Natural killer cell (primary cell): ENCODE measurements around the gene SAPCD2. TPM values are rescaled to one million over a fixed set of nuclear protein-coding genes. Genes with fewer than 3 reads are reported as not detected.

Source experiments
- ATAC-seq, 3 donors: fragments of 150-1000 bp in 2 of 3; fragments of 200-7000 bp in 1 of 3; cut with Tn5 transposase; 1 replicate in 1 of 3; 2 replicates in 2 of 3; pipeline ENCODE4 v1.10.0; 2021; ENCODE audit warnings: mild to moderate bottlenecking in 2 of 3, moderate library complexity in 2 of 3
- DNase-seq, 2 donors: peaks; one replicate each; pipeline versions ENCODE4 v3.0.0 to v3.0.0-alpha.2; 2013 to 2021; ENCODE audit warnings: mixed read lengths in 1 of 2
- H3K27ac ChIP-seq: one replicate; pipeline ENCODE4 v1.5.1; 2013; ENCODE audit warnings: mild to moderate bottlenecking, low read length
- H3K27me3 ChIP-seq: one replicate; pipeline ENCODE4 v1.6.1; 2013; ENCODE audit warnings: low read length; ENCODE audit not compliant: control insufficient read depth, insufficient read depth
- H3K36me3 ChIP-seq: one replicate; pipeline ENCODE4 v1.6.1; 2013; ENCODE audit warnings: low read length; ENCODE audit not compliant: control insufficient read depth, insufficient read depth
- H3K4me1 ChIP-seq: one replicate; pipeline ENCODE4 v1.6.1; 2013; ENCODE audit warnings: low read length; ENCODE audit not compliant: control insufficient read depth, insufficient read depth
- H3K4me3 ChIP-seq: one replicate; pipeline ENCODE4 v1.5.1; 2013; ENCODE audit warnings: low read length
- H3K9me3 ChIP-seq: one replicate; pipeline ENCODE4 v1.6.1; 2013; ENCODE audit warnings: low read length; ENCODE audit not compliant: control insufficient read depth, insufficient read depth
- H3K27ac Mint-ChIP-seq, 2 donors: one replicate each; pipeline ENCODE4 v1.8.0; 2022; ENCODE audit warnings: mild to moderate bottlenecking in 2 of 2, mixed read lengths in 2 of 2, moderate library complexity in 1 of 2
- H3K27me3 Mint-ChIP-seq, 2 donors: one replicate each; pipeline ENCODE4 v1.8.0; 2022; ENCODE audit warnings: low read depth in 2 of 2, mixed read lengths in 2 of 2
- H3K36me3 Mint-ChIP-seq: one replicate; pipeline ENCODE4 v1.8.0; 2022; ENCODE audit warnings: mixed read lengths
- H3K4me1 Mint-ChIP-seq, 2 donors: one replicate each; pipeline ENCODE4 v1.8.0; 2022; ENCODE audit warnings: mixed read lengths in 2 of 2
- H3K4me3 Mint-ChIP-seq: one replicate; pipeline ENCODE4 v1.8.0; 2022; ENCODE audit warnings: mild to moderate bottlenecking, moderate library complexity, mixed read lengths
- H3K9me3 Mint-ChIP-seq, 2 donors: one replicate each; pipeline ENCODE4 v1.8.0; 2022; ENCODE audit warnings: mixed read lengths in 2 of 2
- WGBS: methylation state at CpG from one replicate; pipeline ENCODE4 v1.1.7; 2013; ENCODE audit warnings: missing lambda C conversion rate; ENCODE audit not compliant: insufficient coverage; 5-methylcytosine and 5-hydroxymethylcytosine counted together
- intact Hi-C: fragments of 100-400 bp; cut with micrococcal nuclease; formaldehyde crosslinking; loops from one replicate; pipeline ENCODE4 v1.14.2; 2022
- total RNA-seq, 4 donors: library from RNA; stranded (reverse); fragments of 120-200 nt in 1 of 4; gene quantifications; one replicate each; pipeline versions ENCODE4 v1.2.3 to v1.2.4, GENCODE V29; 2013 to 2022
- TF ChIP-seq, protein P1 (sequence below): fragments of 200-600 bp; IDR thresholded peaks from one replicate; pipeline ENCODE4 v1.8.0; 2022; ENCODE audit warnings: antibody characterized with exemption

Gene SAPCD2
- total RNA-seq, 3 donors from 2014 or later (not counting 1 experiment from before 2014, with no cell fraction given) = 0.59 to 2.6 (median 1.0) TPM

GRCh38 chr9:137074657-137075274, 4.4 kb upstream of the SAPCD2 start:
- Histone ChIP-seq H3K36me3 (peaks cover 2% of the 10 kb centered on the region), H3K9me3 (no peaks in the 10 kb centered on the region), H3K4me3 (no peak overlapping the region), H3K27ac (no peak overlapping the region), H3K4me1 (peaks cover 30% of the 10 kb centered on the region), H3K27me3 (no peaks in the 10 kb centered on the region)
- ATAC-seq (no peak), DNase-seq (no peak)
- intact Hi-C loops = no loop called here
- Mint-ChIP-seq H3K4me3 (no peak overlapping the region), H3K27ac (no peak overlapping the region), H3K36me3 (no peaks in the 10 kb centered on the region), H3K27me3 (no peaks in the 10 kb centered on the region), H3K4me1 (peaks cover 0 to 21% of the 10 kb centered on the region in 2 donors), H3K9me3 (no peaks in the 10 kb centered on the region)
- WGBS = 88% methylated on average over 12 of the region's 12 CpGs
- TF ChIP-seq, protein P1, sequence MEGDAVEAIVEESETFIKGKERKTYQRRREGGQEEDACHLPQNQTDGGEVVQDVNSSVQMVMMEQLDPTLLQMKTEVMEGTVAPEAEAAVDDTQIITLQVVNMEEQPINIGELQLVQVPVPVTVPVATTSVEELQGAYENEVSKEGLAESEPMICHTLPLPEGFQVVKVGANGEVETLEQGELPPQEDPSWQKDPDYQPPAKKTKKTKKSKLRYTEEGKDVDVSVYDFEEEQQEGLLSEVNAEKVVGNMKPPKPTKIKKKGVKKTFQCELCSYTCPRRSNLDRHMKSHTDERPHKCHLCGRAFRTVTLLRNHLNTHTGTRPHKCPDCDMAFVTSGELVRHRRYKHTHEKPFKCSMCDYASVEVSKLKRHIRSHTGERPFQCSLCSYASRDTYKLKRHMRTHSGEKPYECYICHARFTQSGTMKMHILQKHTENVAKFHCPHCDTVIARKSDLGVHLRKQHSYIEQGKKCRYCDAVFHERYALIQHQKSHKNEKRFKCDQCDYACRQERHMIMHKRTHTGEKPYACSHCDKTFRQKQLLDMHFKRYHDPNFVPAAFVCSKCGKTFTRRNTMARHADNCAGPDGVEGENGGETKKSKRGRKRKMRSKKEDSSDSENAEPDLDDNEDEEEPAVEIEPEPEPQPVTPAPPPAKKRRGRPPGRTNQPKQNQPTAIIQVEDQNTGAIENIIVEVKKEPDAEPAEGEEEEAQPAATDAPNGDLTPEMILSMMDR = no peak

DNA sequence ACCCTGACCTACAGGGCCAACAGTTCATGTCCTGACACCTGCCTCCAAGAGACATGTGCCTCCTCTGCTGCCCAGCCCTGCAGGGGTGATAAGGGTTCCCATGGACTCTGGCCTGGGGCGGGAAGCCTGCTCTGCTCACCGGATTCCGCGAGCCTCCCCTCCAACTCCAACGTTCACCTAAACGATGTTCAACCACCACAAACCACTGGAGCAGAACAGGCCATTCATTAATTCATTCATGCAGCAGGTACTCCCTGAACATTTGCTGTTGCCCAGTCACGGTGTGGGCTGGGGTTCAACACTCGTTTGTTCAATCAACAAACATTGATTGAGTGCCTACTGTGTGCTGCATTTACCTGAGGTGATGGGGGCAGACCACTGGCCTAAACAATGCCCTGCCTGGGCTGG, 3.6 kb upstream of the SAPCD2 start:
- TF ChIP-seq, protein P1 = no peak
- WGBS = 88% methylated on average over 8 of the region's 8 CpGs
- intact Hi-C loops = no loop called here
- Mint-ChIP-seq H3K4me3 (no peak overlapping the region), H3K27me3 (no peaks in the 10 kb centered on the region), H3K9me3 (no peaks in the 10 kb centered on the region), H3K27ac (no peak overlapping the region), H3K4me1 (peaks cover 0 to 21% of the 10 kb centered on the region in 2 donors), H3K36me3 (no peaks in the 10 kb centered on the region)
- no peaks in the 10 kb centered on the region for H3K9me3 ChIP-seq
- no peak overlapping the region for H3K4me3 ChIP-seq
- H3K4me1 ChIP-seq = peaks cover 36% of the 10 kb centered on the region
- H3K36me3 ChIP-seq = peaks cover 2% of the 10 kb centered on the region
- no peak overlapping the region for H3K27ac ChIP-seq
- no peak for DNase-seq
- no peaks in the 10 kb centered on the region for H3K27me3 ChIP-seq
- no peak for ATAC-seq

DNA sequence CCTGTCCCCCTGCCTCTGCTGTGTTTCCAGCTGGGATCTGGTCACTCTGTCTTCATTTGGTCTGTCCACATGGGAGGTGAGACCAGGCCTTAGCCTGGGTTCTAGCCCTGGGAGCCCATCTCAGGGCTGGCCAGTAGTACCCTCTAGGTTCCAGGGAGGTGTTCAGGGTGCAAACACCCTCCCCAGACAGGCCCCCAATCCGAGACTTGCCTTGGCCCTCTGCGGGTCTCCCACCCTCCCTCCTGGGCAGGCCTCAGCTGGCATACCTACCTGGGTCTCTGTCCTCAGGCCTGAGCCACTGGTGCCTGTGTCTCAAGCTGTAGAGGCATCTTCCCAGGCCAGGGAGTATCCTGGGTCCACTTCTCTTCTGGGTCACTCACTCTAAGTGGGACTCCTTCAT, 925 bp upstream of the SAPCD2 start:
- TF ChIP-seq, protein P1 = no peak
- no peak for ATAC-seq
- Mint-ChIP-seq H3K4me3 (peak overlapping the region; percentile 82), H3K27me3 (no peaks in the 10 kb centered on the region), H3K4me1 (peaks cover 4 to 26% of the 10 kb centered on the region in 2 donors), H3K36me3 (no peaks in the 10 kb centered on the region), H3K27ac (peak overlapping the region; percentile 64 to 81), H3K9me3 (no peaks in the 10 kb centered on the region)
- Histone ChIP-seq H3K36me3 (no peaks in the 10 kb centered on the region), H3K4me3 (no peak overlapping the region), H3K4me1 (peaks cover 25% of the 10 kb centered on the region), H3K27ac (no peak overlapping the region), H3K27me3 (no peaks in the 10 kb centered on the region), H3K9me3 (no peaks in the 10 kb centered on the region)
- intact Hi-C loops = no loop called here
- 95% methylated on average over 2 of the region's 2 CpGs for WGBS
- DNase-seq = no peak

DNA sequence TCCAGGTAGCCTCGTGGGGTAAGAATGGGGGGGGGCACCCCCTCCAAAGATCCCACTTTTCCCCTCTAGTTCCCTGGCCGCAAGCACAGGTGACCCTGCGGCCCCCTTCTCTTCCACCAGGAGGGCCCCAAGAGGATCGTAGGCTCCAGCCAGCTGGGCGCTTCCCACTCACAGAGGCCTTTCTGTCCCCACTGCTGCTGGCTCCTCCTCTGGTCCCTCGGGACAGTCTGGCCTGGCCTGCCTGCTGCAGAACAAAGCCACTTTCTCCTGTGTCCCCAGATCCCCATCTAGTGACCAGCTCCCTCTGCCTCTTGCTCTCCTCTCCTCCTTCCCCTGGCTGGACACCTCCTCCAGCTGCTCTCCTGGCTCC, 534 bp upstream of the SAPCD2 start:
- Mint-ChIP-seq H3K4me1 (peaks cover 4 to 26% of the 10 kb centered on the region in 2 donors), H3K36me3 (no peaks in the 10 kb centered on the region), H3K4me3 (peak overlapping the region; percentile 82), H3K27ac (peak overlapping the region; percentile 64 to 81), H3K9me3 (no peaks in the 10 kb centered on the region), H3K27me3 (no peaks in the 10 kb centered on the region)
- no peaks in the 10 kb centered on the region for H3K27me3 ChIP-seq
- ATAC-seq (no peak), DNase-seq (no peak)
- TF ChIP-seq, protein P1 = no peak
- WGBS = 24% methylated on average over 6 of the region's 6 CpGs
- intact Hi-C loops = no loop called here
- H3K27ac ChIP-seq = peak overlapping the region; percentile 59
- peaks cover 25% of the 10 kb centered on the region for H3K4me1 ChIP-seq
- peak overlapping the region; percentile 35 for H3K4me3 ChIP-seq
- H3K9me3 ChIP-seq = no peaks in the 10 kb centered on the region
- no peaks in the 10 kb centered on the region for H3K36me3 ChIP-seq
